Measurements from ENCODE around the gene TSPAN12.

TSPAN12 gene

DNA sequence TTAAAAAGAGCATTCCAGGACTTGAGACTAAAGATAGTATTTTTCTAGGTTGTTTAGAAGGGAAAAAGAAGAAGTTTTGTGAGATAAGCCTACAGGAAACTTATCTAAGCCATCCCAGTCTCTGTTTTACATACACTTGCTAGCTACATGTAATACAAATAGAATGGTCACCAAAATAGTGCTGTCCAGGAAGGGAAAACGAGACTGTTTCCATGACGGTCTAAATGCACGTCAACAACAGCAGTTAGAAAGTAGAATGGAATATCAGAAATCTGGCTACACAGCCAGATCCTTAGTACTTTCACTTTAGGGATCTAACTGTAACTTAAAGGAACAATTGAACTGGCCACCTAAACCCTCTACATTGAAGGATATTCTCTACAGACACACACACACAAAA is 117.6 kb downstream of the TSPAN12 start:
- no peak for DNase-seq

DNA sequence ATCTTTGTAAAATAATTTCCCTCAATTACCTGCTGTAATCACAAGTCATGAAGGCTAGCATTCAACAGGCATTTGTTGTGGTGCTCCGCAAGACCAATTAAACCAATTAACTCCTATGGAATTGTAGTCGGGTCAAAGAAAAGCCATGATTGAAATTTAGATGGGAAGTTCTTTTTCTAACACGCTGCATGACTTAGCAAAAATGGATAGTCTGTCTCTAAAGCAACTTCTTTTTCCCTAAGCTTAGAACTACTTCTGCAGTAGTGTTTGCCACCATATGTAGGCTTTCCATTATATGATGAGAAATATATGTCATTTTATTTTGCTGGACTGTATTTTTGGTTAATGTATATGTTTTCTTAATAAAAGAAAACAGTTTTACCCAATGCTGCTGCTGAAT is 119.1 kb downstream of the TSPAN12 start:
- no peak for DNase-seq
